Liver (tissue), 9 donors: Measurements from ENCODE around the gene SGCD. TPM values are rescaled to one million over a fixed set of nuclear protein-coding genes. Genes with fewer than 3 reads are reported as not detected.

Source experiments
- DNase-seq: peaks from one replicate; pipeline ENCODE4 v3.0.0-alpha.2; 2017; ENCODE audit warnings: low spot score
- H3K27ac ChIP-seq, 2 donors: one replicate each; pipeline ENCODE4 v1.7.0; 2013; ENCODE audit warnings: inconsistent platforms in 2 of 2, low read length in 2 of 2, control low read depth in 1 of 2, low read depth in 1 of 2, mild to moderate bottlenecking in 1 of 2
- H3K27me3 ChIP-seq, 4 donors: one replicate each; pipeline versions ENCODE4 v1.6.1 to v1.7.0; 2013; ENCODE audit warnings: low read length in 3 of 4, inconsistent platforms in 1 of 4, mild to moderate bottlenecking in 1 of 4, moderate library complexity in 1 of 4; ENCODE audit not compliant: control insufficient read depth in 4 of 4, insufficient read depth in 4 of 4
- H3K36me3 ChIP-seq, 4 donors: one replicate each; pipeline versions ENCODE4 v1.6.1 to v1.7.0; 2013; ENCODE audit warnings: low read length in 3 of 4, mild to moderate bottlenecking in 3 of 4, low read depth in 1 of 4, moderate library complexity in 1 of 4; ENCODE audit not compliant: control insufficient read depth in 4 of 4, insufficient read depth in 3 of 4
- H3K4me1 ChIP-seq, 4 donors: one replicate each; pipeline versions ENCODE4 v1.6.1 to v1.7.0; 2013; ENCODE audit warnings: low read length in 3 of 4, mild to moderate bottlenecking in 3 of 4, moderate library complexity in 1 of 4; ENCODE audit not compliant: control insufficient read depth in 4 of 4, insufficient read depth in 4 of 4
- H3K4me3 ChIP-seq, 3 donors: one replicate each; pipeline versions ENCODE4 v1.6.1 to v1.7.0; 2013; ENCODE audit warnings: low read length in 3 of 3, control low read depth in 1 of 3, low read depth in 1 of 3, mild to moderate bottlenecking in 1 of 3
- H3K9ac ChIP-seq, 2 donors: one replicate each; pipeline ENCODE4 v1.7.0; 2013; ENCODE audit warnings: low read length in 2 of 2, mild to moderate bottlenecking in 2 of 2, moderate library complexity in 2 of 2, control low read depth in 1 of 2, low read depth in 1 of 2
- H3K9me3 ChIP-seq, 4 donors: one replicate each; pipeline versions ENCODE4 v1.6.1 to v1.7.0; 2013; ENCODE audit warnings: low read length in 3 of 4; ENCODE audit not compliant: control insufficient read depth in 4 of 4
- EGR1 ChIP-seq, 2 donors: IDR thresholded peaks; 2 replicates each; pipeline ENCODE4 v1.6.1; 2016 to 2018; ENCODE audit warnings: antibody characterized with exemption in 2 of 2, low read depth in 2 of 2
- FOXA1 ChIP-seq: IDR thresholded peaks from 2 replicates; pipeline ENCODE4 v1.6.1; 2016; ENCODE audit warnings: antibody characterized with exemption
- FOXA2 ChIP-seq: IDR thresholded peaks from 2 replicates; pipeline ENCODE4 v1.6.1; 2016; ENCODE audit warnings: antibody characterized with exemption
- HNF4G ChIP-seq: IDR thresholded peaks from 2 replicates; pipeline ENCODE4 v1.6.1; 2016; ENCODE audit warnings: antibody characterized with exemption
- JUND ChIP-seq, 2 donors: IDR thresholded peaks; 2 replicates each; pipeline ENCODE4 v1.6.1; 2016; ENCODE audit warnings: antibody characterized with exemption in 2 of 2
- NR2F2 ChIP-seq: IDR thresholded peaks from 2 replicates; pipeline ENCODE4 v1.6.1; 2016; ENCODE audit warnings: antibody characterized with exemption
- RAD21 ChIP-seq, 2 donors: IDR thresholded peaks; 2 replicates each; pipeline ENCODE4 v1.6.1; 2016; ENCODE audit warnings: antibody characterized with exemption in 2 of 2, mild to moderate bottlenecking in 2 of 2
- RXRA ChIP-seq, 2 donors: IDR thresholded peaks; 2 replicates each; pipeline ENCODE4 v1.6.1; 2017 to 2018; ENCODE audit warnings: antibody characterized with exemption in 2 of 2, mild to moderate bottlenecking in 1 of 2
- SP1 ChIP-seq: IDR thresholded peaks from 2 replicates; pipeline ENCODE4 v1.6.1; 2018; ENCODE audit warnings: antibody characterized with exemption, mild to moderate bottlenecking
- TAF1 ChIP-seq: conservative IDR thresholded peaks from 2 replicates; pipeline ENCODE4 v1.6.1; 2016; ENCODE audit warnings: antibody characterized with exemption, mild to moderate bottlenecking
- YY1 ChIP-seq: IDR thresholded peaks from 2 replicates; pipeline ENCODE4 v1.6.1; 2016; ENCODE audit warnings: antibody characterized with exemption, mild to moderate bottlenecking
- WGBS: extraction: QIAGEN DNeasy Blood & Tissue Kit; methylation state at CpG from one replicate; pipeline ENCODE4 v1.1.7; 2013; 5-methylcytosine and 5-hydroxymethylcytosine counted together
- polyA plus RNA-seq, 2 donors: library from polyadenylated mRNA; stranded (reverse) in 1 of 2; unstranded in 1 of 2; fragments of 200-250 nt in 1 of 2; fragments of >200 nt in 1 of 2; fragmentation: Nextera tagmentation in 1 of 2; extraction: Ambion mirVana in 1 of 2; gene quantifications; one replicate each; pipeline versions ENCODE4 v1.2.1 to v1.2.3, GENCODE V29; 2013 to 2015
- total RNA-seq, 2 donors: library from RNA; depleted of rRNA; stranded (reverse); fragments of >200 nt; gene quantifications; one replicate each; pipeline ENCODE4 v1.2.3, GENCODE V29; 2014
- TF ChIP-seq, protein P1 (sequence below): IDR thresholded peaks from 2 replicates; pipeline ENCODE4 v1.6.1; 2016; ENCODE audit warnings: antibody characterized with exemption
- TF ChIP-seq, protein P2 (sequence below): fragments of 150-350 bp; IDR thresholded peaks from 2 replicates; pipeline ENCODE4 v1.5.1; 2017; ENCODE audit warnings: improper control_type of control experiment, low read depth, low read length; ENCODE audit not compliant: missing input control
- TF ChIP-seq, protein P3 (sequence below): IDR thresholded peaks from 2 replicates; pipeline ENCODE4 v1.6.1; 2016; ENCODE audit warnings: antibody characterized with exemption
- TF ChIP-seq, protein P4 (sequence below): IDR thresholded peaks from 2 replicates; pipeline ENCODE4 v1.6.1; 2016; ENCODE audit warnings: antibody characterized with exemption
- TF ChIP-seq, protein P5 (sequence below): IDR thresholded peaks from 2 replicates; pipeline ENCODE4 v1.6.1; 2016; ENCODE audit warnings: antibody characterized with exemption, mild to moderate bottlenecking
- donor health status: healthy.
- donor health status: healthy.
- donor health status: healthy.
- donor health status: healthy.
- donor health status: healthy.

The SGCD gene
- total and polyA plus RNA-seq, 4 donors: 0.35 to 1.7 (median 1.0) TPM

DNA sequence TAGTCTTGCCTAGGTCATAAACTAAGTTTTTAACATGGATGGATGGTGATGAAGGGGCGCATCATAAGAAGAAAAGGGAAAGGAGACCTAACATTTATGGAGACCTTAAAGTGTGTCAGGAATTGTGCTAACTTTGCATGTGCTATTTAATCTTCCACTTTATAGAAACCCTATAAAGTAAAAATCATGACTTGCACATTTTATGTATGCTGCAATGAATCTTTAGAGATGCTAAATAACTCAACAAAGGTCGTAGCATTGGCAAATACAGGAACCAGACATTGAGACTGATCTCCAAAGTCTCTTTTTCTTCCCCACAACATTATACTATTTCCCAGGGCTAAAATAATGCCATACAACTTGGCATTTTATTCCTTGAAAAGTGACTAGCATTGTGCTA lies 214.6 kb downstream of the SGCD start:
- H3K9me3 ChIP-seq: no peaks in the 10 kb centered on the region
- no peak for DNase-seq
- no peak overlapping the region for H3K27ac ChIP-seq
- H3K9ac ChIP-seq: no peak overlapping the region
- no peak overlapping the region for H3K4me3 ChIP-seq
- TF ChIP-seq NR2F2 (no peak), EGR1 (IDR thresholded peaks at IDR 0.05; ENCODE audit: low read depth in 2 of 2) (no peak), FOXA1 (no peak), JUND (IDR thresholded peaks at IDR 0.05) (no peak), YY1 (no peak), RAD21 (IDR thresholded peaks at IDR 0.05) (no peak)
- TF ChIP-seq, protein P1, sequence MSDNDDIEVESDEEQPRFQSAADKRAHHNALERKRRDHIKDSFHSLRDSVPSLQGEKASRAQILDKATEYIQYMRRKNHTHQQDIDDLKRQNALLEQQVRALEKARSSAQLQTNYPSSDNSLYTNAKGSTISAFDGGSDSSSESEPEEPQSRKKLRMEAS: no peak
- TF ChIP-seq, protein P2, sequence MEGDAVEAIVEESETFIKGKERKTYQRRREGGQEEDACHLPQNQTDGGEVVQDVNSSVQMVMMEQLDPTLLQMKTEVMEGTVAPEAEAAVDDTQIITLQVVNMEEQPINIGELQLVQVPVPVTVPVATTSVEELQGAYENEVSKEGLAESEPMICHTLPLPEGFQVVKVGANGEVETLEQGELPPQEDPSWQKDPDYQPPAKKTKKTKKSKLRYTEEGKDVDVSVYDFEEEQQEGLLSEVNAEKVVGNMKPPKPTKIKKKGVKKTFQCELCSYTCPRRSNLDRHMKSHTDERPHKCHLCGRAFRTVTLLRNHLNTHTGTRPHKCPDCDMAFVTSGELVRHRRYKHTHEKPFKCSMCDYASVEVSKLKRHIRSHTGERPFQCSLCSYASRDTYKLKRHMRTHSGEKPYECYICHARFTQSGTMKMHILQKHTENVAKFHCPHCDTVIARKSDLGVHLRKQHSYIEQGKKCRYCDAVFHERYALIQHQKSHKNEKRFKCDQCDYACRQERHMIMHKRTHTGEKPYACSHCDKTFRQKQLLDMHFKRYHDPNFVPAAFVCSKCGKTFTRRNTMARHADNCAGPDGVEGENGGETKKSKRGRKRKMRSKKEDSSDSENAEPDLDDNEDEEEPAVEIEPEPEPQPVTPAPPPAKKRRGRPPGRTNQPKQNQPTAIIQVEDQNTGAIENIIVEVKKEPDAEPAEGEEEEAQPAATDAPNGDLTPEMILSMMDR: no peak
- TF ChIP-seq, protein P3, sequence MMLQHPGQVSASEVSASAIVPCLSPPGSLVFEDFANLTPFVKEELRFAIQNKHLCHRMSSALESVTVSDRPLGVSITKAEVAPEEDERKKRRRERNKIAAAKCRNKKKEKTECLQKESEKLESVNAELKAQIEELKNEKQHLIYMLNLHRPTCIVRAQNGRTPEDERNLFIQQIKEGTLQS: no peak
- no peaks in the 10 kb centered on the region for H3K36me3 ChIP-seq
- 85% methylated on average over 2 of the region's 2 CpGs for WGBS
- H3K27me3 ChIP-seq: no peaks in the 10 kb centered on the region
- H3K4me1 ChIP-seq: no peaks in the 10 kb centered on the region

DNA sequence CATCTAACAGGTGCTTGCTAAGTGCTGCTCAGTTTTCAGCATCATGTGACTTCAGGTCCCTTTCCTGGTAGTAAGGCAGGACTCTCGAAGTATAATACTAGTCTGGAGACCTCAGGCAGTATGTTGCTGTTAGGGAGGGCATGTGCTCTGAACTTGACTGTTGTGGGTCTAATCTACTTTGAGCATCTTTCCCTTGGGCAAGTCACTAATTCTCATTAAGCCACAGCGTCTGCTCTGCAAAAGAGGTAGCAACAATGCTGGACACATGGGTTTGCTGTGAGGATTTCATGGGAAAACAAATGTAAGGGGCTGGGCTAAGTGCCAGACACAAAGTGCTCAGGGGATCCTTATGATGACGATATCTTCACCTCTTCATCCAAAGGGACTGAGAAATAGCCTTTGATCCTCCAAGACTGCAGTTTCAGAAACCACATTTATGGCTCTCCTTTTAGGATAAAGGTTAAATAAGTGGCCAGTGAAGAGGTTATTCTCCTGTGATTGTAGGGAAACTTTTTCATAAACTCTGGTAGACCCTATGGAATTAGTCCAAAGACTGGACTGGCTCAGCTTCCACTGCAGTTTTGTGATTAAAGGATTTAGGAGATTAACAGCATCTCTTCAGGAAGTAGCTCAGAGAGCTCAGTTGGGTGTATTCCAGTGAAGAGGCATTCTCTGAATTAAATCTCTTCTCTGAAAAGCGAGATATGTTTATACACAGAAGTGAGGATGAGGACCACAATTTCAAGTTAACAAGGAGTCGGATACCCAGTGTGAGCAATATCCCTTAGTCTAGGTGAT lies 216.6 kb downstream of the SGCD start:
- H3K27me3 ChIP-seq: no peaks in the 10 kb centered on the region
- 78% methylated on average over 5 of the region's 5 CpGs for WGBS
- peaks cover 0 to under 1% (median 0%) of the 10 kb centered on the region in 4 donors for H3K9me3 ChIP-seq
- no peak for DNase-seq
- H3K4me3 ChIP-seq: no peak overlapping the region
- H3K36me3 ChIP-seq: no peaks in the 10 kb centered on the region
- TF ChIP-seq SP1 (no peak), YY1 (no peak), RAD21 (IDR thresholded peaks at IDR 0.05) (no peak), FOXA2 (no peak), HNF4G (no peak), FOXA1 (no peak), JUND (IDR thresholded peaks at IDR 0.05) (no peak), RXRA (IDR thresholded peaks at IDR 0.05) (no peak), TAF1 (no peak)
- TF ChIP-seq, protein P4, sequence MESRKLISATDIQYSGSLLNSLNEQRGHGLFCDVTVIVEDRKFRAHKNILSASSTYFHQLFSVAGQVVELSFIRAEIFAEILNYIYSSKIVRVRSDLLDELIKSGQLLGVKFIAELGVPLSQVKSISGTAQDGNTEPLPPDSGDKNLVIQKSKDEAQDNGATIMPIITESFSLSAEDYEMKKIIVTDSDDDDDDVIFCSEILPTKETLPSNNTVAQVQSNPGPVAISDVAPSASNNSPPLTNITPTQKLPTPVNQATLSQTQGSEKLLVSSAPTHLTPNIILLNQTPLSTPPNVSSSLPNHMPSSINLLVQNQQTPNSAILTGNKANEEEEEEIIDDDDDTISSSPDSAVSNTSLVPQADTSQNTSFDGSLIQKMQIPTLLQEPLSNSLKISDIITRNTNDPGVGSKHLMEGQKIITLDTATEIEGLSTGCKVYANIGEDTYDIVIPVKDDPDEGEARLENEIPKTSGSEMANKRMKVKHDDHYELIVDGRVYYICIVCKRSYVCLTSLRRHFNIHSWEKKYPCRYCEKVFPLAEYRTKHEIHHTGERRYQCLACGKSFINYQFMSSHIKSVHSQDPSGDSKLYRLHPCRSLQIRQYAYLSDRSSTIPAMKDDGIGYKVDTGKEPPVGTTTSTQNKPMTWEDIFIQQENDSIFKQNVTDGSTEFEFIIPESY: no peak
- TF ChIP-seq, protein P5, sequence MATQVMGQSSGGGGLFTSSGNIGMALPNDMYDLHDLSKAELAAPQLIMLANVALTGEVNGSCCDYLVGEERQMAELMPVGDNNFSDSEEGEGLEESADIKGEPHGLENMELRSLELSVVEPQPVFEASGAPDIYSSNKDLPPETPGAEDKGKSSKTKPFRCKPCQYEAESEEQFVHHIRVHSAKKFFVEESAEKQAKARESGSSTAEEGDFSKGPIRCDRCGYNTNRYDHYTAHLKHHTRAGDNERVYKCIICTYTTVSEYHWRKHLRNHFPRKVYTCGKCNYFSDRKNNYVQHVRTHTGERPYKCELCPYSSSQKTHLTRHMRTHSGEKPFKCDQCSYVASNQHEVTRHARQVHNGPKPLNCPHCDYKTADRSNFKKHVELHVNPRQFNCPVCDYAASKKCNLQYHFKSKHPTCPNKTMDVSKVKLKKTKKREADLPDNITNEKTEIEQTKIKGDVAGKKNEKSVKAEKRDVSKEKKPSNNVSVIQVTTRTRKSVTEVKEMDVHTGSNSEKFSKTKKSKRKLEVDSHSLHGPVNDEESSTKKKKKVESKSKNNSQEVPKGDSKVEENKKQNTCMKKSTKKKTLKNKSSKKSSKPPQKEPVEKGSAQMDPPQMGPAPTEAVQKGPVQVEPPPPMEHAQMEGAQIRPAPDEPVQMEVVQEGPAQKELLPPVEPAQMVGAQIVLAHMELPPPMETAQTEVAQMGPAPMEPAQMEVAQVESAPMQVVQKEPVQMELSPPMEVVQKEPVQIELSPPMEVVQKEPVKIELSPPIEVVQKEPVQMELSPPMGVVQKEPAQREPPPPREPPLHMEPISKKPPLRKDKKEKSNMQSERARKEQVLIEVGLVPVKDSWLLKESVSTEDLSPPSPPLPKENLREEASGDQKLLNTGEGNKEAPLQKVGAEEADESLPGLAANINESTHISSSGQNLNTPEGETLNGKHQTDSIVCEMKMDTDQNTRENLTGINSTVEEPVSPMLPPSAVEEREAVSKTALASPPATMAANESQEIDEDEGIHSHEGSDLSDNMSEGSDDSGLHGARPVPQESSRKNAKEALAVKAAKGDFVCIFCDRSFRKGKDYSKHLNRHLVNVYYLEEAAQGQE: no peak
- TF ChIP-seq, protein P1: no peak
- no peak overlapping the region for H3K9ac ChIP-seq
- no peak overlapping the region for H3K27ac ChIP-seq
- H3K4me1 ChIP-seq: no peaks in the 10 kb centered on the region
